Kidney glomerular epithelial cell (primary cell): ENCODE measurements around the gene B3GALT5.

ENCODE experiments used
- DNase-seq: peaks from one replicate; lab custom pipeline; 2025; lab: John Stamatoyannopoulos, UW

Gene B3GALT5

DNA sequence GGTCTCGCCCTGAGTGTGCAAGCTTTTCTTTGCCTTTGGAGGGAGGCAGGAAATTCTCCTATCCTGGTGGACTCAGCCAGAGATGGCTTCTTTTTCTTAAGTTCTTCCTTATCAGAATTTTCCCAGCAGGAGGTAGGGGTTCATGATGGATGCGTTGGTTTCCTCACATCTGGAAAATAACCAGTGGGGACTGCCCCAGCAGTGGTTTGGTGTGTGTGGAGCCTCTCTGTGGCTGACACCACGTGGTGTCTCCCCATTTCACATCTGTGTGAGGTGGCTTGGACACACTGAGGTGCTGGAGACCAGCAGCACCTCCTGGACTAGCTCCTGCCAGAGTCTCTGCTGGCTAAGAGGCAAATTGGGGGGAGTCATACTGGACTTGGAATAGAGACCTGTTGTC is 32.6 kb downstream of the B3GALT5 start:
- no peak for DNase-seq

GRCh38 chr21:39647476-39647875 is 34.7 kb downstream of the B3GALT5 start:
- DNase-seq: no peak

- no peak for DNase-seq
These were observed 36.1 kb downstream of the B3GALT5 start for GRCh38 chr21:39648879-39649278.

DNA sequence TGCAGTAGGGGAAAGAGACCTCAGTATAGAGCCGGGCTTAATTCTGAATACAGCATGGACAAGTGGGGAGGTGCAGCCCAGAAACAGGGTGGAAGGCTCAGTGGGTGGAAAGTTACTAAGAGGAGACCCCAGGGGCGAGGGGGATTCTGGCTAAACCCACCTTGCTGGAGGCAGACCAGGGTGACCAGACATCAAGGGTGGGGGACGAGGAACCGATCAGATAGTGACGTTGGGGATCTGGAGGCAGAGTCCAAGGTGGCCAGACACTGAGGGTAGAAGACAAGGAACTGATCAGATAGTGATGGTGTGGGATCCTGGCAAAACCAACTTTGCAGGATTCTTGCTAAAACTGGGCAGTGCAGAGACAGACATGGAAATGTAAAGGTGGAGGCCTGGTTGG is 36.8 kb downstream of the B3GALT5 start:
- DNase-seq: no peak

DNA sequence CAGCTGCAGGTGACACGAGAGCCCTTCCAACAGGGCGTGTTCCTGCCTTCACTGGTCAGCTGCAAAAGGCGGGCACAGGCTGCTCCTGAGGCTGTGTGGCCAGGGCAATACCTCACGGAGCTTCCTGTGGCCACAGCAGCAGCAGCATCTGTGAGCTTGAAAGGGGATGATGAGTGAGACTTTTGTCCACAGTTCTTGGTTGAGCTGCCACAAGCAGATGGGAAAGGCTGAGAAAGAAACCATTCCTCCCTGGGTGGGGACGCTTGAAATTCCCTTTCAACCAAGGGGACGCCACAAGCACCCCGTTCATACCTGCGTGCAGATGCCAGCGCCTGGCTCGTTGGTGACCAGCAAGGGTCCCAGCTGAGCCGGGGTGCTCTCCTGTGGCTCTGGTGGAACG is 37.6 kb downstream of the B3GALT5 start:
- no peak for DNase-seq

DNA sequence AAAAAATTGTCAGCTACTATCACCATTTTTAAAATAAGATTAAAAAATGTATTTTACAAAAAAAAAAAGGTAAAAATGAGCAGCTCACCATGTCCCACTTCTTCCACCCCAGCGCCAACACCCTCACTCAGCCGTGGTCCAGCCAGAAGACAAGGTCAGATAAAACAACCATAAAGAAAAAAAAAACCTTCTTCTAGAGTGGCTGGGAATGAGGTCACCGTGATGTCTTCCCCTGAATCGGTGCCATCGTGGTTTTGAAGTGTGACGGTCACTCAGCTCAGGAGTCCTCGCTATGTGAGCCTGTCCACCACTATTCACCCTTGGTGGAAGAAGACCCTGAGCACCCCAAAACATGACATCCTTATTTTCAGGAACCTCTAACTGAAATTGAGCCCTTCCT is 38.1 kb downstream of the B3GALT5 start:
- no peak for DNase-seq

DNA sequence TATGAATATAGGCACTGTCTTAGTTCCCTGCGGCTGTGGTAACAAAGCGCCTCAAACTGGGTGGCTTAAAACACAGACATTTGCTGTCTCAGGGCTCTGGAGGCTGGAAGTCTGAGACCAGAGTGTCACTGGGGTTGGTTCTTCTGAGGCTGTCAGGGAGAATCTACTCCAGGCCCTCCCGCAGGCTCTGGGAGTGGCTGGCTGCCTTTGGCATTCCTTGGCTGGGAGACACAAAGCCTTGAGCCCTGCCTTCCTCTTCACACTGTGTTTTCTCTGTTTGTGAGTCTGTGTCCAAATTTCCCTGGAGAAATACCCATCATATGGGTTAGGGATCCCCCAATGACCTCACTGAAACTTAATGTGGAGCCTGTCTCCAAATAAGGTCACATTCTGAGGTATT is 38.5 kb downstream of the B3GALT5 start:
- DNase-seq: no peak

GRCh38 chr21:39654951-39655350 is 42.2 kb downstream of the B3GALT5 start:
- DNase-seq: no peak

- no peak for DNase-seq
These were observed 42.8 kb downstream of the B3GALT5 start for GRCh38 chr21:39655589-39655988.

DNA sequence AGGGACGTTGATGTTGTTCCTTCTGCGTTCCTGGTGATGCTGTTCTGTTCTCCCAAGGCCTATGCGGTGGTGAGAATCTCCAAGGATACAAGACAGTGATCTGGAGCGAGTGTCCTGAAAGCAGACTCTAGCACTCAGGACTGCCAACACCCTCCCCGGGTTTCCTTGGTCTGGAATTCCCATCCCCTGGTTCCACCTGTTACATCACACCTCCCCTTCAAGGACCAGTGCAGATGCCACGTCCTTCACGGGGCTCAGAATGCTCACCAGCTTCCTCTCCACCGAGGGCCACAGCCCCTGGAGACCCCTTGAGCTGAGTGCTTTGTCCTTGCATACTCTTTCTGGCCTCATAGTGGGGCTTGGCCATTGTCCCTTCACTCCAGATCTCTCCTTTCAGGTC is 43.5 kb downstream of the B3GALT5 start:
- DNase-seq: no peak

DNA sequence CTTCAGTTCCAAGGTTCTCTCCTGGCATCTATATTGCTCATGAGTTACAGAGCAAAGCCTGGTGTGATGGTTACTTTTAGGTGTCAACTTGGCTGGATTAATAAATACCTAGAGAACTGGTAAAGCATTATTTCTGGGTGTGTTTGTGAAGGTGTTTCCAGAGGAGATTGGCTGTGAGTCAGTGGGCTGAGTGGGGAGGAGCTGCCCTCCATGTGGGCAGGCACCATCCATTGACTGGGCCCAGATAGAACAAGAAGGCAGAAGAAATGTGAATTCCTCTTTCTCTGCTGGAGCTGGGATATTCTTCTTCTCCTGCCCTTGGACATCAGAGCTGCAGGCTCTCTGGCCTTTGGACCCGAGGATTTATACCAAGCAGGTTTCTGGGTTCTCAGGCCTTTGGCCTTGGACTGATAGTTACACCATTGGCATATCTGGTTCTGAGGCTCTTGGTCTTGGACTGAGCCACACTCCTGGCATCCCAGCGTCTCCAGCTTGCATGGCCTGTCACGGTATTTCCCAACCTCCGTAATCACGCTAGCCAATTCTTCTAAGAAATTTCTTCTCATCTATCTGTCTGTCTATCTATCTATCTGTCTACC is 44.5 kb downstream of the B3GALT5 start:
- peak; percentile 31 for DNase-seq

DNA sequence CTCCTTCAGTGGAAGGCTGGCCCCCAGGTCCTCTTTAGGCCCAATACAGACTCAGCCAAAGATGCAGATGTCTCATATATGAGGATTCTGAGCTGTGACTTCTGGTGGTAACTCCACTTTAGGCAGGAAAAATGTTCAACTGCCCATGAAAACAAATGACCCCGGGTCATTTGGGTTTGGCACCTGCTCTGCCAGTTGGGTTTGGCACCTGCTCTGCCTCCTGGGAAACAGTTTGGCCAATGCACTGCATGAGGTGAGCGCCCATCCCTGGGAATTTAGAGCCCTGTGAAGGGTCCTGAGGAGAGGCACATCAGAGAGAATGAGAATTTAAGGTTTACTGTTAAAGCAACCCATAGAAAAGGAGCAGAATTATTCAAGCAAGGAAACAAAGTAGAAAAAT is 45.3 kb downstream of the B3GALT5 start:
- DNase-seq: no peak

DNA sequence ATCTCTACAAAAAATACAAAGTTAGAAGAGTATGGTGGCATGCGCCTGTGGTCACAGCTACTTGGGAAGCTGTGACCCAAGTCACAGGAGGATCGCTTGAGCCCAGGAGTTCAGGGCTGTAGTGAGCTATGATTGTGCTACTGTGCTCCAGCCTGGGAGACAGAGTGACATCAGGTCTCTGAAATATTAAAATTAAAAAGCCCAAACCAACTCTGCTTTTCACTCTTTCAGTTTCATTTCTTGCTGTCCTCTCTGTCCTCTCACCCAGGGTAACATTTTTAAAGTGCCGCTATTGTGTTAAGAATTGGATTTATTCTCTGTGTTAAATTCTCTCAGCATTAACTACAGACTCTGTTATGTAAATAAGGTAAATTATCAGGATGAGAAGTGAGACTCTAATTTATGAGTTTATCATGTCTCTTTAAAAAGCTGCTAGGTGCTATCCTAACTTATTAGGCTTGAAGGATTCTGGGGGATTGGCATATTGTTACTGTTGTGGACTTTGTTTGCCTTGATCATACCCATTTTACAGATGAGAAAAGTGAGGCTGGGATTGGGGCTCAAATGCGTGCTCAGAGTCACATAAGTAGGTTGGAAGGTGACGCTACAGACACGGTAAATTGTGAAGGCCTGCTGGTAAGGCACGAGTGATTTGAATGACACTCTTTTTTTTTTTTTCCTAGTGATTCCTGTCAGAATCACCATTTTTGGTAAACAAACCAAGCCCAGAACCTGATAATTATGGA is 46.5 kb downstream of the B3GALT5 start:
- DNase-seq: no peak

- DNase-seq: peak; percentile 86
These were observed 47.6 kb downstream of the B3GALT5 start for GRCh38 chr21:39660191-39660980.

- DNase-seq: no peak
These were observed 48.4 kb downstream of the B3GALT5 start for GRCh38 chr21:39661121-39661520.

GRCh38 chr21:39661740-39662139 is 49.0 kb downstream of the B3GALT5 start:
- no peak for DNase-seq

GRCh38 chr21:39662411-39662953 is 49.7 kb downstream of the B3GALT5 start:
- no peak for DNase-seq

DNA sequence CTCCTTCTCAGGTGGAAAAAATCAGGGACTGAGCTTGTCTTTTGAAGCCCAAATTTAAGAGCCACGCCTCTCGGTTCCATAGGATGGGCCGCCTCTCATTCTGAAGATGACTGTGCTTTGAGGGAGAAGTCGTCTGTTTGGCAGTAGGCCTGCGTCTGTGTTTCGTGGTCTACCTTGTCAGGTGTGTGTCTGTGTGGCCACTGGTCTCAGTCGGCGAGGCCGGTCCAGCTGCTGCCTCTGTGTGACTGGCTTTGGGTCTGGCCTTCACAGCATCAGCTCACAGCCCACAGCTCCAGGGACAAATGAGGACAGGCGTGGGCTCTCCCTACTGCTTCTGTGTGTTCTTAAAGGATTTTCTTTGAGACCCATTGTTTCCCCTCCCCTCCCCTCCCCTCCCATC is 50.3 kb downstream of the B3GALT5 start:
- DNase-seq: no peak

GRCh38 chr21:39663742-39664492 is 51.2 kb downstream of the B3GALT5 start:
- no peak for DNase-seq

DNA sequence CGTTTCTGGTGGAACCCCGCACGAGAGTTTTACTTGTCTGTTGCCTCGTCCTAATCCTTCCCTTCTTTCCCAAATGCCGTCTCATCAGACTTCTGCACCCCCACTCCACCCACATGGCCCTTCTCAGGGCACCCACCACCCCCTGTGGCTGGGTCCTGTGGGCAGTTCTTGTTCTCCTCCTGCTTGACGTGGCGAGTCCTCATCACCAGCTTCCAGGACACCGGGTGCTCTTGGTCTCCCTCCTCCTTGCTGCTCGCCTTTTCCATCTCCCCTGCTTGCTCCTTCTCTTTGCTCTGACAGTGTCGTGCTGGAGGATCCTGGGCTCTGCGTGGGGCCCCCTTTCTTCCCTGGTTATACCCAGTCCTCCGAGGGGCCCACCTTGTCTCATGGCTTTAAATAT is 51.8 kb downstream of the B3GALT5 start:
- no peak for DNase-seq

GRCh38 chr21:39666026-39666425 is 53.3 kb downstream of the B3GALT5 start:
- no peak for DNase-seq

DNA sequence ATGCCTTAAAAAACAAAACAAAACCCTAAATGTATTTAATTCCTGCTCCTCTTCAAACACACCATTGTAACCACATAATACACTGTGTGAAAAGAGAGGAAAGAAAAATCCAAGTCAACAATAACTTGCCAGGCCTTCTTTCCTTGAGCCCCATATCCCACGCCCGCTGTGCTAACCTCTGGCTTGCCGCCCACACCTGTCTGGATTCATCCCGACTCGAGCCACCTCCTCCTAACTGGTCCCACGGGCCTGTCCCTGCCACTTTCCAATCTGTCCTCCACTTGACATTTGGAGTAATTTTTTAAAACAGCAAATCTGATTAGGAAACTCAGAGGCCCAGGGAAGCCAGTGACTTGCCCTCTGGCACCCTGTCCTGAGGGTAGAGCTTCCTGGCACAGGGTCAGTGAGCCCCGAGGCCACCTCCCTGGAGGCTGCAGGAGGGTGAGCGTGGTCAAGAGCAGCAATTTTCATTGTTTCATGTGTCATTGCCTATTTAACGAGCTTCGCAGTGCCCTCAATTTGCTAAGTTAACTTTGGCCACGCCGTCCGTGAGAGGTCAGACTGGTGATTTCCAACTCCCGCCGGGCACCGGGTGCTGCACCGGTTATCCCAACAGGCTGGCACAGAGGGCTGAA is 54.1 kb downstream of the B3GALT5 start:
- DNase-seq: no peak
